ENCODE data around the gene GRPEL1. TPM values are rescaled to one million over a fixed set of nuclear protein-coding genes. Genes with fewer than 3 reads are reported as not detected.

Gene GRPEL1
- total RNA-seq, 1 donor from 2014 or later = 60.2 TPM

GRCh38 chr4:7051144-7051495 is 16.7 kb downstream of the GRPEL1 start:
- DNase-seq (no peak), ATAC-seq (ENCODE audit: poor library complexity) (no peak)
- intact Hi-C loops (cut with DNase I) = no loop called here

- intact Hi-C loops (cut with DNase I) = no loop called here
- ATAC-seq (ENCODE audit: poor library complexity) = peak; percentile 26
- no peak for DNase-seq
Observed at GRCh38 chr4:7050481-7051143, 17.3 kb downstream of the GRPEL1 start.

GRCh38 chr4:7049739-7050138 is 18.1 kb downstream of the GRPEL1 start:
- intact Hi-C loops (cut with DNase I) = loop anchor here (10.0 kb wide), 1 partner anchor 335 kb away; the partner anchor contains the start of gene BLOC1S4
- DNase-seq = no peak
- peak; percentile 26 for ATAC-seq (ENCODE audit: poor library complexity)

GRCh38 chr4:7049295-7049694 is 18.6 kb downstream of the GRPEL1 start:
- DNase-seq (no peak), ATAC-seq (ENCODE audit: poor library complexity) (no peak)
- intact Hi-C loops (cut with DNase I) = loop anchor here (10.0 kb wide), 1 partner anchor 334 kb away; the partner anchor contains the start of gene BLOC1S4

- ATAC-seq (ENCODE audit: poor library complexity) (no peak), DNase-seq (no peak)
- intact Hi-C loops (cut with DNase I) = loop anchor here (10.0 kb wide), 1 partner anchor 334 kb away; the partner anchor contains the start of gene BLOC1S4
Observed at GRCh38 chr4:7048642-7049041, 19.2 kb downstream of the GRPEL1 start.

- DNase-seq (no peak), ATAC-seq (ENCODE audit: poor library complexity) (no peak)
- intact Hi-C loops (cut with DNase I) = loop anchor here (10.0 kb wide), 1 partner anchor 332 kb away; the partner anchor contains the start of gene BLOC1S4
Observed at GRCh38 chr4:7046971-7047370, 20.9 kb downstream of the GRPEL1 start.

- DNase-seq = no peak
- intact Hi-C loops (cut with DNase I) = loop anchor here (10.0 kb wide), 1 partner anchor 331 kb away; the partner anchor contains the start of gene BLOC1S4
- ATAC-seq (ENCODE audit: poor library complexity) = no peak
Observed at GRCh38 chr4:7045961-7046921, 21.6 kb downstream of the GRPEL1 start.

- intact Hi-C loops (cut with DNase I) = loop anchor here (10.0 kb wide), 1 partner anchor 331 kb away; the partner anchor contains the start of gene BLOC1S4
- DNase-seq (no peak), ATAC-seq (ENCODE audit: poor library complexity) (no peak)
Observed at GRCh38 chr4:7045553-7045952, 22.3 kb downstream of the GRPEL1 start.

- ATAC-seq (ENCODE audit: poor library complexity) = peak; percentile 21
Observed at GRCh38 chr4:7044137-7044930, 23.5 kb downstream of the GRPEL1 start.

GRCh38 chr4:7043284-7044136 is 24.4 kb downstream of the GRPEL1 start, which contains the start of gene TADA2B:
TADA2B (plus strand) TSS chr4:7043372; CDS start chr4:7043580, 208 bp downstream.
- DNase-seq = peak; percentile 74
- intact Hi-C loops (cut with DNase I) = loop anchor here (10.0 kb wide), 1 partner anchor 329 kb away; the partner anchor contains the start of gene BLOC1S4
- peak; percentile 13 for ATAC-seq (ENCODE audit: poor library complexity)

More at GRCh38 chr4:7044137-7044930, 23.5 kb downstream of the GRPEL1 start:
- intact Hi-C loops (cut with DNase I) = loop anchor here (10.0 kb wide), 1 partner anchor 330 kb away; the partner anchor contains the start of gene BLOC1S4
- no peak for DNase-seq

- intact Hi-C loops (cut with DNase I) = loop anchor here (10.0 kb wide), 1 partner anchor 328 kb away; the partner anchor contains the start of gene BLOC1S4
- peak; percentile 95 for ATAC-seq (ENCODE audit: poor library complexity)
- peak; percentile 98 for DNase-seq
Observed at GRCh38 chr4:7042503-7043283, 25.2 kb downstream of the GRPEL1 start.

- DNase-seq = no peak
- no peak for ATAC-seq (ENCODE audit: poor library complexity)
- intact Hi-C loops (cut with DNase I) = loop anchor here (2.0 to 10.0 kb wide), 2 partner anchors 49 to 327 kb away; partner anchors contain the start of gene BLOC1S4
Observed at GRCh38 chr4:7041801-7042502, 25.9 kb downstream of the GRPEL1 start.

GRCh38 chr4:7041246-7041645 is 26.6 kb downstream of the GRPEL1 start:
- intact Hi-C loops (cut with DNase I) = loop anchor here (2.0 to 10.0 kb wide), 2 partner anchors 48 to 326 kb away; partner anchors contain the start of gene BLOC1S4
- ATAC-seq (ENCODE audit: poor library complexity) (no peak), DNase-seq (no peak)

GRCh38 chr4:7040765-7041164 is 27.1 kb downstream of the GRPEL1 start:
- intact Hi-C loops (cut with DNase I) = loop anchor here (2.0 to 10.0 kb wide), 2 partner anchors 48 to 326 kb away; partner anchors contain the start of gene BLOC1S4
- ATAC-seq (ENCODE audit: poor library complexity) = no peak

GRCh38 chr4:7037425-7037824 is 30.4 kb downstream of the GRPEL1 start:
- intact Hi-C loops (cut with DNase I) = no loop called here
- DNase-seq = no peak
- ATAC-seq (ENCODE audit: poor library complexity) = no peak

More at GRCh38 chr4:7040765-7041164, 27.1 kb downstream of the GRPEL1 start:
- no peak for DNase-seq

Measured in Right ventricle myocardium superior (tissue), 1 donor.